ENCODE measurements around the gene PPP4C. TPM values are rescaled to one million over a fixed set of nuclear protein-coding genes. Genes with fewer than 3 reads are reported as not detected.

Gene PPP4C
- polyA plus RNA-seq, 1 donor from 2014 or later: 173 TPM

DNA sequence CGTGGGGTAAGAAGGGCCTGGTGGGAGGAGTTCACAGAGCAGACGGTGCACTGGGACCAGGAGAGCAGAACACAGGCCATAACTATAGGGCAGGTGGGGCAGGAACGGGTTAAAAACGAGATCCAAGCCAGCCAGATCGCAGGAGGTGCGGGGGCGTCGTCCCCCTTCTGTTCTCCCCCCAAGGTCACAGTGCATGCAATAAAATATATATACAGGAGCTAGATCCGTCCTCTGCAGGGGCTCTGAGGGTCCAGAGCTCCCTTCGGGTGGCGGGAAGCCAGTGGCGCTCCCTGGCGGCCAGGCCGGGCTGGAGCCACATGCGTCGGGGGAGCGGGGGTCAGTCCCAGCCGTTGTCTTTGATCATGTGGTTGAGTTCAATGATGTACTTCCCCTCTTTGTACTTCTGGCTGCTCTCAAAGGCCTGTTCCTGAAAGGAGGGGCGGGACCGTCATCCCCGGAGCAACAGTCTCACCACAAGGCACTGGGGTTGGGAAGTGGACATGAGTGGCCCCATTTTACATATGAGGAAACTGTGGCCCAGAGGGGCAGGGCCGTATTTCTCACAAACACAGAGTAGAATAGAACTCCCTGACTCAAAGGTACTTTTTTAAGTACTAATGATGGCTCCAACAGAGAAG lies 16.7 kb downstream of the PPP4C start:
- Histone ChIP-seq H3K9me2 (ENCODE audit: insufficient read depth, low read length) (no peaks in the 10 kb centered on the region), H3F3A (ENCODE audit: insufficient read depth, low read length, poor library complexity, severe bottlenecking) (no peaks in the 10 kb centered on the region), H3K27me3 (ENCODE audit: insufficient read depth, low read depth, low read length) (no peaks in the 10 kb centered on the region), H4K20me1 (ENCODE audit: insufficient read depth) (no peaks in the 10 kb centered on the region), H2AFZ (ENCODE audit: low read depth, low read length) (peak overlapping the region; percentile 12), H3K4me2 (ENCODE audit: low read length) (no peak overlapping the region), H3K9me3 (ENCODE audit: low read length) (no peaks in the 10 kb centered on the region), H3K27ac (ENCODE audit: low read length) (peak overlapping the region; percentile 31), H3K9ac (ENCODE audit: low read length) (peak overlapping the region; percentile 48), H3K79me2 (replicated peaks; ENCODE audit: insufficient read depth, low read length) (peaks cover 8% of the 10 kb centered on the region), H3K4me3 (ENCODE audit: low read length) (peak overlapping the region; percentile 62), H3K36me3 (ENCODE audit: insufficient read depth, low read length) (no peaks in the 10 kb centered on the region)
- TF ChIP-seq RAD21 (conservative IDR thresholded peaks at IDR 0.05): no peak
- no peak for TF ChIP-seq EP300 (conservative IDR thresholded peaks at IDR 0.05; ENCODE audit: poor library complexity, severe bottlenecking)
- TF ChIP-seq REST (IDR thresholded peaks at IDR 0.05; ENCODE audit: borderline replicate concordance): no peak
- TF ChIP-seq POLR2AphosphoS5 (IDR thresholded peaks at IDR 0.05): no peak
- no peak for TF ChIP-seq TAF1 (IDR thresholded peaks at IDR 0.05; ENCODE audit: low read depth)
- TF ChIP-seq SMC3 (conservative IDR thresholded peaks at IDR 0.05; ENCODE audit: poor library complexity): no peak
- no peak for TF ChIP-seq EZH2 (IDR thresholded peaks at IDR 0.05; ENCODE audit: borderline replicate concordance, insufficient read depth, low read length, poor library complexity, severe bottlenecking)
- TF ChIP-seq MXI1 (conservative IDR thresholded peaks at IDR 0.05; ENCODE audit: poor library complexity, severe bottlenecking): no peak
- TF ChIP-seq, protein P1, sequence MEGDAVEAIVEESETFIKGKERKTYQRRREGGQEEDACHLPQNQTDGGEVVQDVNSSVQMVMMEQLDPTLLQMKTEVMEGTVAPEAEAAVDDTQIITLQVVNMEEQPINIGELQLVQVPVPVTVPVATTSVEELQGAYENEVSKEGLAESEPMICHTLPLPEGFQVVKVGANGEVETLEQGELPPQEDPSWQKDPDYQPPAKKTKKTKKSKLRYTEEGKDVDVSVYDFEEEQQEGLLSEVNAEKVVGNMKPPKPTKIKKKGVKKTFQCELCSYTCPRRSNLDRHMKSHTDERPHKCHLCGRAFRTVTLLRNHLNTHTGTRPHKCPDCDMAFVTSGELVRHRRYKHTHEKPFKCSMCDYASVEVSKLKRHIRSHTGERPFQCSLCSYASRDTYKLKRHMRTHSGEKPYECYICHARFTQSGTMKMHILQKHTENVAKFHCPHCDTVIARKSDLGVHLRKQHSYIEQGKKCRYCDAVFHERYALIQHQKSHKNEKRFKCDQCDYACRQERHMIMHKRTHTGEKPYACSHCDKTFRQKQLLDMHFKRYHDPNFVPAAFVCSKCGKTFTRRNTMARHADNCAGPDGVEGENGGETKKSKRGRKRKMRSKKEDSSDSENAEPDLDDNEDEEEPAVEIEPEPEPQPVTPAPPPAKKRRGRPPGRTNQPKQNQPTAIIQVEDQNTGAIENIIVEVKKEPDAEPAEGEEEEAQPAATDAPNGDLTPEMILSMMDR (IDR thresholded peaks at IDR 0.05; ENCODE audit: poor library complexity, severe bottlenecking): no peak

DNA sequence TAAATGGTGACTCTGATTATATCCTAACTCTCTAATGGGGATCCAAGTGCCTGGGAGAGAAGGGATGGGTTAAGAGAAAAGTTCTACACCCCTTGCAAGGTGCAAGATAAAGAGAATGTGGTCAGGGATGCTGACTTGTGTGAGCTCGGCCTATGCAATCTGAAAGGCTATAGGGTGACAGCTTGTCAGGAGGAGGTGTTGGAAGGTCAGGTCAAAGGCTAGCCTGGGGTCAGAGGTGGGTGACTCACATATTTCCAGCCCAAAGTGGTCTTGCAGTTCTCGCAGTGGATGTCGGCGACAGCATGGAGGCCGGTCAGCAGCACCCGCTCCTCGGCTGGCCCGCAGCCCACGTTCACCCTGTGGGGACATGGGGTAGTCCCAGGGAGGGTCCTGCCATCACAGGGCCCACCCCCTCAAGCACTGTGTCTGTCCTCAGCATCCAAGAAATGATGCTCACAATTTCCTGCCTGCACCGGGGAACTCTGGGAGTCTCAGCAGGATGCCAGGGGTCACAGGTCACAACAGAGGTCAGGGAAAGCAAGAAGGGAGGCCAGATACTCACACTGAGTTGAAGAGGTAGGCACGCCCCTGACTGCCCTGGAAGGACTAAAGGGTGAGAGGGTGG lies 18.9 kb downstream of the PPP4C start:
- H3K36me3 ChIP-seq (ENCODE audit: insufficient read depth, low read length): no peaks in the 10 kb centered on the region
- H3F3A ChIP-seq (ENCODE audit: insufficient read depth, low read length, poor library complexity, severe bottlenecking): peaks cover 3% of the 10 kb centered on the region
- peaks cover 29% of the 10 kb centered on the region for H3K79me2 ChIP-seq (replicated peaks; ENCODE audit: insufficient read depth, low read length)
- no peaks in the 10 kb centered on the region for H4K20me1 ChIP-seq (ENCODE audit: insufficient read depth)
- H3K9me3 ChIP-seq (ENCODE audit: low read length): no peaks in the 10 kb centered on the region
- TF ChIP-seq RAD21 (conservative IDR thresholded peaks at IDR 0.05) (no peak), SMC3 (conservative IDR thresholded peaks at IDR 0.05; ENCODE audit: poor library complexity) (no peak), EP300 (conservative IDR thresholded peaks at IDR 0.05; ENCODE audit: poor library complexity, severe bottlenecking) (no peak), MXI1 (conservative IDR thresholded peaks at IDR 0.05; ENCODE audit: poor library complexity, severe bottlenecking) (no peak), POLR2AphosphoS5 (IDR thresholded peaks at IDR 0.05) (no peak), TAF1 (IDR thresholded peaks at IDR 0.05; ENCODE audit: low read depth) (no peak), EZH2 (IDR thresholded peaks at IDR 0.05; ENCODE audit: borderline replicate concordance, insufficient read depth, low read length, poor library complexity, severe bottlenecking) (no peak), REST (IDR thresholded peaks at IDR 0.05; ENCODE audit: borderline replicate concordance) (no peak)
- TF ChIP-seq, protein P1 (IDR thresholded peaks at IDR 0.05; ENCODE audit: poor library complexity, severe bottlenecking): no peak
- H2AFZ ChIP-seq (ENCODE audit: low read depth, low read length): no peak overlapping the region
- H3K4me2 ChIP-seq (ENCODE audit: low read length): no peak overlapping the region
- H3K27me3 ChIP-seq (ENCODE audit: insufficient read depth, low read depth, low read length): no peaks in the 10 kb centered on the region
- peak overlapping the region; percentile 96 for H3K9ac ChIP-seq (ENCODE audit: low read length)
- H3K4me3 ChIP-seq (ENCODE audit: low read length): peak overlapping the region; percentile 64
- H3K9me2 ChIP-seq (ENCODE audit: insufficient read depth, low read length): no peaks in the 10 kb centered on the region
- H3K27ac ChIP-seq (ENCODE audit: low read length): no peak overlapping the region

Measured in neural cell (in vitro differentiated cells).